ENCODE measurements around the gene CTNND2.

CTNND2 gene

GRCh38 chr5:11904265-11904906 lies at the start of gene CTNND2:
Gene CTNND2, minus strand, starts transcription at chr5:11904446. Its CDS starts 593 bp downstream, at chr5:11903853.
- Histone ChIP-seq H3K9me3 (ENCODE audit: insufficient read depth, low read length, severe bottlenecking) (peaks cover 4% of the 10 kb centered on the region), H3K4me3 (ENCODE audit: low read depth in 1 of 2, low read length in 2 of 2) (no peak within 1 kb of the TSS), H2AFZ (ENCODE audit: low read depth, low read length) (no peak within 1 kb of the TSS), H3K36me3 (ENCODE audit: insufficient read depth, low read length) (no peaks in the 10 kb centered on the region), H4K20me1 (ENCODE audit: insufficient read depth, low read length) (no peaks in the 10 kb centered on the region), H3K9ac (ENCODE audit: low read depth, low read length) (no peak within 1 kb of the TSS), H3K4me1 (ENCODE audit: insufficient read depth, low read length) (no peaks in the 10 kb centered on the region), H3K4me2 (ENCODE audit: insufficient read depth, low read length) (no peak within 1 kb of the TSS), H3K27me3 (ENCODE audit: insufficient read depth, low read length, poor library complexity) (no peaks in the 10 kb centered on the region), H3K27ac (ENCODE audit: low read length) (no peak within 1 kb of the TSS), H3K79me2 (ENCODE audit: insufficient read depth, low read length) (no peaks in the 10 kb centered on the region)
- no peak for DNase-seq
- no peak for ATAC-seq (ENCODE audit: insufficient read depth, low read depth)
- TF ChIP-seq EZH2 (IDR thresholded peaks at IDR 0.05; ENCODE audit: borderline replicate concordance, low read depth, low read length, severe bottlenecking) (no peak), CTCF (IDR thresholded peaks at IDR 0.05; ENCODE audit: borderline replicate concordance, extremely low read depth, low read length, poor library complexity, severe bottlenecking) (no peak)

- no peak overlapping the region for H3K9ac ChIP-seq (ENCODE audit: low read depth, low read length)
- H3K4me1 ChIP-seq (ENCODE audit: insufficient read depth, low read length): no peaks in the 10 kb centered on the region
- no peaks in the 10 kb centered on the region for H3K36me3 ChIP-seq (ENCODE audit: insufficient read depth, low read length)
- no peaks in the 10 kb centered on the region for H3K9me3 ChIP-seq (ENCODE audit: insufficient read depth, low read length, severe bottlenecking)
- no peaks in the 10 kb centered on the region for H3K27me3 ChIP-seq (ENCODE audit: insufficient read depth, low read length, poor library complexity)
- no peaks in the 10 kb centered on the region for H4K20me1 ChIP-seq (ENCODE audit: insufficient read depth, low read length)
- H3K27ac ChIP-seq (ENCODE audit: low read length): no peak overlapping the region
- H3K4me2 ChIP-seq (ENCODE audit: insufficient read depth, low read length): no peak overlapping the region
- no peak overlapping the region for H3K4me3 ChIP-seq (ENCODE audit: low read depth in 1 of 2, low read length in 2 of 2)
- no peak overlapping the region for H2AFZ ChIP-seq (ENCODE audit: low read depth, low read length)
- TF ChIP-seq EZH2 (IDR thresholded peaks at IDR 0.05; ENCODE audit: borderline replicate concordance, low read depth, low read length, severe bottlenecking): no peak
- no peak for TF ChIP-seq CTCF (IDR thresholded peaks at IDR 0.05; ENCODE audit: borderline replicate concordance, extremely low read depth, low read length, poor library complexity, severe bottlenecking)
- DNase-seq (no peak), ATAC-seq (ENCODE audit: insufficient read depth, low read depth) (no peak)
- H3K79me2 ChIP-seq (ENCODE audit: insufficient read depth, low read length): no peaks in the 10 kb centered on the region
Measured at GRCh38 chr5:11946317-11946716, 42.1 kb upstream of the CTNND2 start.

- Histone ChIP-seq H3K27me3 (ENCODE audit: insufficient read depth, low read length, poor library complexity) (no peaks in the 10 kb centered on the region), H3K79me2 (ENCODE audit: insufficient read depth, low read length) (no peaks in the 10 kb centered on the region), H3K36me3 (ENCODE audit: insufficient read depth, low read length) (no peaks in the 10 kb centered on the region), H3K9me3 (ENCODE audit: insufficient read depth, low read length, severe bottlenecking) (no peaks in the 10 kb centered on the region), H3K4me1 (ENCODE audit: insufficient read depth, low read length) (no peaks in the 10 kb centered on the region), H3K27ac (ENCODE audit: low read length) (no peak overlapping the region), H2AFZ (ENCODE audit: low read depth, low read length) (no peak overlapping the region), H4K20me1 (ENCODE audit: insufficient read depth, low read length) (no peaks in the 10 kb centered on the region), H3K4me2 (ENCODE audit: insufficient read depth, low read length) (no peak overlapping the region), H3K4me3 (ENCODE audit: low read depth in 1 of 2, low read length in 2 of 2) (no peak overlapping the region), H3K9ac (ENCODE audit: low read depth, low read length) (no peak overlapping the region)
- TF ChIP-seq CTCF (IDR thresholded peaks at IDR 0.05; ENCODE audit: borderline replicate concordance, extremely low read depth, low read length, poor library complexity, severe bottlenecking) (no peak), EZH2 (IDR thresholded peaks at IDR 0.05; ENCODE audit: borderline replicate concordance, low read depth, low read length, severe bottlenecking) (no peak)
- DNase-seq: no peak
- no peak for ATAC-seq (ENCODE audit: insufficient read depth, low read depth)
Measured at GRCh38 chr5:11941566-11941965, 37.3 kb upstream of the CTNND2 start.

Data from DND-41 (cell line).